ENCODE data around the gene MARCHF10. TPM values are rescaled to one million over a fixed set of nuclear protein-coding genes. Genes with fewer than 3 reads are reported as not detected.

MARCHF10 gene
- total and polyA plus RNA-seq, 9 donors, result 0.09 to 1.1 (median 0.42) TPM

- Histone ChIP-seq H3K4me3 (ENCODE audit: low read length) (no peak overlapping the region), H3K9me3 (replicated peaks; ENCODE audit: control insufficient read depth, low read depth, low read length) (peaks cover 7% of the 10 kb centered on the region), H3K27ac (ENCODE audit: low read length) (peak overlapping the region; percentile 21), H3K36me3 (ENCODE audit: control insufficient read depth, insufficient read depth, low read length) (no peaks in the 10 kb centered on the region), H3K4me1 (ENCODE audit: control insufficient read depth, insufficient read depth, low read length) (peaks cover 9% of the 10 kb centered on the region), H3K27me3 (ENCODE audit: control insufficient read depth, insufficient read depth, low read length) (no peaks in the 10 kb centered on the region)
- WGBS (ENCODE audit: insufficient coverage), result 70% methylated on average over 8 of the region's 17 CpGs
- peak; percentile 91 for DNase-seq
These were observed 94.8 kb downstream of the MARCHF10 start for GRCh38 chr17:62713086-62713881.

GRCh38 chr17:62712171-62712581 is 95.9 kb downstream of the MARCHF10 start:
- DNase-seq, result no peak
- no peaks in the 10 kb centered on the region for H3K27me3 ChIP-seq (ENCODE audit: control insufficient read depth, insufficient read depth, low read length)
- H3K9me3 ChIP-seq (replicated peaks; ENCODE audit: control insufficient read depth, low read depth, low read length), result peaks cover 7% of the 10 kb centered on the region
- H3K4me1 ChIP-seq (ENCODE audit: control insufficient read depth, insufficient read depth, low read length), result peaks cover 9% of the 10 kb centered on the region
- H3K27ac ChIP-seq (ENCODE audit: low read length), result no peak overlapping the region
- no peak overlapping the region for H3K4me3 ChIP-seq (ENCODE audit: low read length)
- no peaks in the 10 kb centered on the region for H3K36me3 ChIP-seq (ENCODE audit: control insufficient read depth, insufficient read depth, low read length)
- 79% methylated on average over 6 of the region's 8 CpGs for WGBS (ENCODE audit: insufficient coverage)

DNA sequence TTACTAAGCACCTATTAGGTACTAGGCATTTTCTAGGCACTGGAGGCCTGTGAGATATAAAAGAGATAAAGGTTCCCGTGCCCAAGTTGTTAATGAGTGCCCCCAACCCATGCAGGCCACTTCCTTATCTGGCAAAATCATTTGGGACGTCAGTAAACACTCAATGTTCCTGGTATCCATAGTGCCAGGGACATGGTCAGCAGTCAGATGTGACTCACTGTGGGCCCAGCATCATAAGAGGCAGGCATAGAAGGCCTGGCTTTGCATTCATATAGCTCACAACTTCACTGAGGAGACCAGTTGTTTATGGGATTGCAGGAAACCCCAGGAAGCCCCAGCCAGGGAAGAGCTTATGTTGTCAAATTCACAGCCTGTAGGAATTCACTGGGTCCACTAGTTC is 99.5 kb downstream of the MARCHF10 start:
- H3K9me3 ChIP-seq (replicated peaks; ENCODE audit: control insufficient read depth, low read depth, low read length), result peaks cover 7% of the 10 kb centered on the region
- H3K36me3 ChIP-seq (ENCODE audit: control insufficient read depth, insufficient read depth, low read length), result no peaks in the 10 kb centered on the region
- no peak overlapping the region for H3K27ac ChIP-seq (ENCODE audit: low read length)
- peaks cover 27% of the 10 kb centered on the region for H3K4me1 ChIP-seq (ENCODE audit: control insufficient read depth, insufficient read depth, low read length)
- H3K4me3 ChIP-seq (ENCODE audit: low read length), result no peak overlapping the region
- peaks cover 3% of the 10 kb centered on the region for H3K27me3 ChIP-seq (ENCODE audit: control insufficient read depth, insufficient read depth, low read length)
- WGBS (ENCODE audit: insufficient coverage), result 61% methylated on average over 2 of the region's 2 CpGs
- no peak for DNase-seq

DNA sequence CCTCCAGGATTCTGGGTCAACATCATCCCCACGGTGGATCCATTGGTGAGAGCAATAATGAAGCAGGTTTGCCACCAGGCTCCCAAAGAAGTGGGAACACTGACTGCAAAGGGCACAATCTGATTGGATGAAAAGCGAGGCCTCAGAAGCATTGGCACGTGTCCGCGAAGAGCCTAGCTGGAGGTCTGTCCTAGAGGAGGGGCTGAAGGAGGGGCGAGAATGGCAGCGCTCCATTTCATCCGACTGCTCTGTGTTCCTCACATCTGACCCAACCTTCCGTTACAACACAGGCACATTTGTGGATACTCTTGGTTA is 100.7 kb downstream of the MARCHF10 start:
- Histone ChIP-seq H3K27ac (ENCODE audit: low read length) (no peak overlapping the region), H3K27me3 (ENCODE audit: control insufficient read depth, insufficient read depth, low read length) (peaks cover 3% of the 10 kb centered on the region), H3K4me1 (ENCODE audit: control insufficient read depth, insufficient read depth, low read length) (peaks cover 31% of the 10 kb centered on the region), H3K9me3 (replicated peaks; ENCODE audit: control insufficient read depth, low read depth, low read length) (peaks cover 7% of the 10 kb centered on the region), H3K36me3 (ENCODE audit: control insufficient read depth, insufficient read depth, low read length) (no peaks in the 10 kb centered on the region), H3K4me3 (ENCODE audit: low read length) (no peak overlapping the region)
- WGBS (ENCODE audit: insufficient coverage), result 84% methylated on average over 4 of the region's 9 CpGs
- no peak for DNase-seq

GRCh38 chr17:62706598-62707424 is 101.3 kb downstream of the MARCHF10 start:
- Histone ChIP-seq H3K4me3 (ENCODE audit: low read length) (no peak overlapping the region), H3K36me3 (ENCODE audit: control insufficient read depth, insufficient read depth, low read length) (no peaks in the 10 kb centered on the region), H3K27me3 (ENCODE audit: control insufficient read depth, insufficient read depth, low read length) (peaks cover 3% of the 10 kb centered on the region), H3K9me3 (replicated peaks; ENCODE audit: control insufficient read depth, low read depth, low read length) (peaks cover 7% of the 10 kb centered on the region), H3K4me1 (ENCODE audit: control insufficient read depth, insufficient read depth, low read length) (peaks cover 27% of the 10 kb centered on the region), H3K27ac (ENCODE audit: low read length) (no peak overlapping the region)
- no peak for DNase-seq
- 80% methylated on average over 14 of the region's 20 CpGs for WGBS (ENCODE audit: insufficient coverage)

- WGBS (ENCODE audit: insufficient coverage), result 34% methylated on average over 12 of the region's 14 CpGs
- Histone ChIP-seq H3K4me1 (ENCODE audit: control insufficient read depth, insufficient read depth, low read length) (peaks cover 27% of the 10 kb centered on the region), H3K27me3 (ENCODE audit: control insufficient read depth, insufficient read depth, low read length) (peaks cover 3% of the 10 kb centered on the region), H3K4me3 (ENCODE audit: low read length) (no peak overlapping the region), H3K36me3 (ENCODE audit: control insufficient read depth, insufficient read depth, low read length) (no peaks in the 10 kb centered on the region), H3K9me3 (replicated peaks; ENCODE audit: control insufficient read depth, low read depth, low read length) (peaks cover 7% of the 10 kb centered on the region), H3K27ac (ENCODE audit: low read length) (peak overlapping the region; percentile 82)
- DNase-seq, result peak; percentile 82
These were observed 102.1 kb downstream of the MARCHF10 start for GRCh38 chr17:62705778-62706597.

- WGBS (ENCODE audit: insufficient coverage), result 13% methylated on average over 5 of the region's 11 CpGs
- peak; percentile 64 for DNase-seq
- peaks cover 3% of the 10 kb centered on the region for H3K27me3 ChIP-seq (ENCODE audit: control insufficient read depth, insufficient read depth, low read length)
- H3K9me3 ChIP-seq (replicated peaks; ENCODE audit: control insufficient read depth, low read depth, low read length), result peaks cover 7% of the 10 kb centered on the region
- H3K27ac ChIP-seq (ENCODE audit: low read length), result peak overlapping the region; percentile 82
- H3K4me3 ChIP-seq (ENCODE audit: low read length), result peak overlapping the region; percentile 59
- H3K36me3 ChIP-seq (ENCODE audit: control insufficient read depth, insufficient read depth, low read length), result no peaks in the 10 kb centered on the region
- H3K4me1 ChIP-seq (ENCODE audit: control insufficient read depth, insufficient read depth, low read length), result peaks cover 27% of the 10 kb centered on the region
These were observed 102.8 kb downstream of the MARCHF10 start for GRCh38 chr17:62705156-62705777.

GRCh38 chr17:62704381-62704971 is 103.6 kb downstream of the MARCHF10 start:
- Histone ChIP-seq H3K9me3 (replicated peaks; ENCODE audit: control insufficient read depth, low read depth, low read length) (peaks cover 7% of the 10 kb centered on the region), H3K36me3 (ENCODE audit: control insufficient read depth, insufficient read depth, low read length) (no peaks in the 10 kb centered on the region), H3K27me3 (ENCODE audit: control insufficient read depth, insufficient read depth, low read length) (peaks cover 3% of the 10 kb centered on the region), H3K27ac (ENCODE audit: low read length) (peak overlapping the region; percentile 82), H3K4me3 (ENCODE audit: low read length) (peak overlapping the region; percentile 59), H3K4me1 (ENCODE audit: control insufficient read depth, insufficient read depth, low read length) (peaks cover 27% of the 10 kb centered on the region)
- DNase-seq, result peak; percentile 77
- 1% methylated on average over 29 of the region's 31 CpGs for WGBS (ENCODE audit: insufficient coverage)

- Histone ChIP-seq H3K4me3 (ENCODE audit: low read length) (peak overlapping the region; percentile 59), H3K9me3 (replicated peaks; ENCODE audit: control insufficient read depth, low read depth, low read length) (peaks cover 5% of the 10 kb centered on the region), H3K4me1 (ENCODE audit: control insufficient read depth, insufficient read depth, low read length) (peaks cover 27% of the 10 kb centered on the region), H3K36me3 (ENCODE audit: control insufficient read depth, insufficient read depth, low read length) (no peaks in the 10 kb centered on the region), H3K27ac (ENCODE audit: low read length) (peak overlapping the region; percentile 82), H3K27me3 (ENCODE audit: control insufficient read depth, insufficient read depth, low read length) (peaks cover 3% of the 10 kb centered on the region)
- under 1% methylated on average over 78 of the region's 80 CpGs for WGBS (ENCODE audit: insufficient coverage)
- DNase-seq, result peak; percentile 84
These were observed 104.2 kb downstream of the MARCHF10 start for GRCh38 chr17:62703776-62704380.

Data from muscle of leg (tissue), 11 donors.